ENCODE results near the gene RANBP17. TPM values are rescaled to one million over a fixed set of nuclear protein-coding genes. Genes with fewer than 3 reads are reported as not detected.
"Not testable (repeated sequence)": the region's sequence is repeated elsewhere in the genome, so short reads cannot be mapped to it uniquely, and the experiment has no call there.

Gene RANBP17
- total RNA-seq, 1 donor from 2014 or later = 22.0 TPM

DNA sequence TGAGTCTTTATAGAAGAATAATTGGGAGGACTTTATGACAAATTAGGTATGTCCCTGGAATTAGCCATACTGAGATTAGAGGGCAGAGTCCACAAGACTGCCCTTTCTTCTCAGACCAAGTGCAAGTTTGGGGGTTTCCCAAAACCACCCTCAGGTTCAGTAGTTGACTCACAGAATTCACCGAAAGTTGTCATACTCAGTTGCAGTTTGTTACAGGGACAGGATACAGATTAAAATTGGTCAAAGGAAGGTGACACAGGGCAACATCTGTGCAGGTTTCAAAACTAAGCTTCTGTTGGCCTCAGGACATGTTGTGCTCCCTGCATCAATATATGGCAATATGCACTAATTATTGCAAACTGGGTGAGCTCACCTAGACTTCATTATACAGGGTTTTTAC lies 3.8 kb downstream of the RANBP17 start:
- TF ChIP-seq, protein P1, sequence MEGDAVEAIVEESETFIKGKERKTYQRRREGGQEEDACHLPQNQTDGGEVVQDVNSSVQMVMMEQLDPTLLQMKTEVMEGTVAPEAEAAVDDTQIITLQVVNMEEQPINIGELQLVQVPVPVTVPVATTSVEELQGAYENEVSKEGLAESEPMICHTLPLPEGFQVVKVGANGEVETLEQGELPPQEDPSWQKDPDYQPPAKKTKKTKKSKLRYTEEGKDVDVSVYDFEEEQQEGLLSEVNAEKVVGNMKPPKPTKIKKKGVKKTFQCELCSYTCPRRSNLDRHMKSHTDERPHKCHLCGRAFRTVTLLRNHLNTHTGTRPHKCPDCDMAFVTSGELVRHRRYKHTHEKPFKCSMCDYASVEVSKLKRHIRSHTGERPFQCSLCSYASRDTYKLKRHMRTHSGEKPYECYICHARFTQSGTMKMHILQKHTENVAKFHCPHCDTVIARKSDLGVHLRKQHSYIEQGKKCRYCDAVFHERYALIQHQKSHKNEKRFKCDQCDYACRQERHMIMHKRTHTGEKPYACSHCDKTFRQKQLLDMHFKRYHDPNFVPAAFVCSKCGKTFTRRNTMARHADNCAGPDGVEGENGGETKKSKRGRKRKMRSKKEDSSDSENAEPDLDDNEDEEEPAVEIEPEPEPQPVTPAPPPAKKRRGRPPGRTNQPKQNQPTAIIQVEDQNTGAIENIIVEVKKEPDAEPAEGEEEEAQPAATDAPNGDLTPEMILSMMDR (conservative IDR thresholded peaks at IDR 0.05) = no peak
- DNase-seq (ENCODE audit: extremely low spot score, unreplicated experiment) = no peak
- Mint-ChIP-seq H3K27me3 (peaks cover 6% of the 10 kb centered on the region), H3K36me3 (peaks cover 11% of the 10 kb centered on the region), H3K4me1 (ENCODE audit: unreplicated experiment) (peaks cover 12% of the 10 kb centered on the region), H3K27ac (no peak overlapping the region), H3K9me3 (peaks cover 10% of the 10 kb centered on the region), H3K4me3 (no peak overlapping the region)

DNA sequence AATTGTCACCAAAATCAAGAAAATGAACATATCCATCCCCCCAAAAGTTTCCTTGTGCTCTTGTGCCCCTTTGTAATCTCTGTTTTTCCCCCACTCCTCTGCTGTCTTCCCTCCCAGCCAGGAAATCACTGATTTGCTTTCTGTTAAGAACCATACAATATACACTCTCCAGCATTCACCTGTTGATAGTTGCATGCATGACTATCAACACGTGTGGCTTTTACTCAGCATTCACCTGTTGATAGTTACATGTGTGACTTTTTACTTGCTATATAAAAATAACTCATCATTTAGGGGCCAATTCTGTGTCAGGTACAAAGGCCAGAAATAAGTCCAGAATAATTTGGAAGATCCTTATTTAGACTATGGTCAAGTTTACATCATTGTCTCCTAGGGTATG lies 6.0 kb downstream of the RANBP17 start:
- TF ChIP-seq, protein P1 (conservative IDR thresholded peaks at IDR 0.05) = no peak
- DNase-seq (ENCODE audit: extremely low spot score, unreplicated experiment) = no peak
- Mint-ChIP-seq H3K36me3 (peaks cover 3% of the 10 kb centered on the region), H3K9me3 (no peaks in the 10 kb centered on the region), H3K27me3 (peaks cover 3% of the 10 kb centered on the region), H3K4me1 (ENCODE audit: unreplicated experiment) (peaks cover 8% of the 10 kb centered on the region), H3K4me3 (no peak overlapping the region), H3K27ac (no peak overlapping the region)

DNA sequence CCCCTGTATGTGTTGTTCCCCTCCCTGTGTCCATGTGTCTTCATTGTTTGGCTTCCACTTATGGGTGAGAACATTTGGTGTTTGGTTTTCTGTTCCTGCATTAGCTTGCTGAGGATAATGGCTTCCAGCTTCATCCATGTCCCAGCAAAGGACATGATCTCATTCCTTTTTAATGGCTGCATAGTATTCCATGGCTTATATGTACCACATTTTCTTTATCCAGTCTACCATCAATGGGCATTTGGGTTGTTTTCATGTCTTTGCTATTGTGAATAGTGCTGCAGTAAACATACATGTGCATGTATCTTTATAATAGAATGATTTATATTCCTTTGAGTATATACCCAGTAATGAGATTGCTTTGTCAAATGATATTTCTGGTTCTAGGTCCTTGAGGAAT lies 8.6 kb downstream of the RANBP17 start:
- H3K9me3 Mint-ChIP-seq = peaks cover 15% of the 10 kb centered on the region
- H3K4me1 Mint-ChIP-seq (ENCODE audit: unreplicated experiment); H3K27me3 Mint-ChIP-seq; H3K4me3 Mint-ChIP-seq; H3K27ac Mint-ChIP-seq; DNase-seq (ENCODE audit: extremely low spot score, unreplicated experiment): not testable (repeated sequence)
- H3K36me3 Mint-ChIP-seq = peaks cover 13% of the 10 kb centered on the region

DNA sequence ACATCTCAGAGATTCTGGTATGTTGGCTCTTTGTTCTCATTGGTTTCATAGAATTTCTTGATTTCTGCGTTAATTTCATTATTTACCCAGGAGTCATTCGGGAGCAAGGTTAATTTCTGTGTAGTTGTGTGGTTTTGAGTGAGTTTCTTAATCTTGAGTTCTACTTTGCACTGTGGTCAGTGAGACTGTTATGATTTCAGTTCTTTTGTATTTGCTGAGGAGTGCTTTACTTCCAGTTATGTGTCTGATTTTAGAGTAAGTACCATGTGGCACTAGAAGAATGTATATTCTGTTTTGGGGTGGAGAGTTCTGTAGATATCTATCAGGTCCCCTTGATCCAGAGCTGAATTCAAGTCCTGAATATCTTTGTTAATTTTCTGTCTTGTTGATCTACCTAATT lies 12.2 kb downstream of the RANBP17 start:
- no peak for DNase-seq (ENCODE audit: extremely low spot score, unreplicated experiment)
- Mint-ChIP-seq H3K36me3 (peaks cover 14% of the 10 kb centered on the region), H3K4me3 (no peak overlapping the region), H3K27me3 (no peaks in the 10 kb centered on the region), H3K4me1 (ENCODE audit: unreplicated experiment) (no peaks in the 10 kb centered on the region), H3K27ac (no peak overlapping the region), H3K9me3 (peaks cover 16% of the 10 kb centered on the region)
- TF ChIP-seq, protein P1 (conservative IDR thresholded peaks at IDR 0.05) = no peak

DNA sequence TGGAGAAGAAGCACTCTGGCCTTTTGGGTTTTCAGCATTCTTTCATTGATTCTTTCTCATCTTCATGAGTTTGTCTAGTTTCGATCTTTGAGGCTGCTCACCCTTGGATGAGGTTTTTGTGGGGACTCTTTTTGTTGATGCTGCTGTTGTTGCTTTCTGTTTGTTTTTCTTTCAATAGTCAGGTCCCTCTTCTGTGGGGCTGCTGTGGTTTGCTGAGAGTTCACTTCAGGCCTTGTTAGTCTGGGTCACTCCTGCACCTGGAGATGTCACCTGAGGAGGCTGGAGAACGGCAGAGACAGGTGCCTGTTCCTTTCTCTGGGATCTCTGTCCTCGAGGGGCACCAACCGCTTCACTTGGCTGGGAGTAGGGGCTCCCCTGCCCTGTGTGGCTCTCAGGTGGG lies 14.0 kb downstream of the RANBP17 start:
- peaks cover 19% of the 10 kb centered on the region for H3K36me3 Mint-ChIP-seq
- DNase-seq (ENCODE audit: extremely low spot score, unreplicated experiment) = no peak
- TF ChIP-seq, protein P1 (conservative IDR thresholded peaks at IDR 0.05) = no peak
- no peak overlapping the region for H3K27ac Mint-ChIP-seq
- H3K4me3 Mint-ChIP-seq = no peak overlapping the region
- peaks cover 16% of the 10 kb centered on the region for H3K9me3 Mint-ChIP-seq
- H3K4me1 Mint-ChIP-seq (ENCODE audit: unreplicated experiment) = no peaks in the 10 kb centered on the region
- no peaks in the 10 kb centered on the region for H3K27me3 Mint-ChIP-seq

DNA sequence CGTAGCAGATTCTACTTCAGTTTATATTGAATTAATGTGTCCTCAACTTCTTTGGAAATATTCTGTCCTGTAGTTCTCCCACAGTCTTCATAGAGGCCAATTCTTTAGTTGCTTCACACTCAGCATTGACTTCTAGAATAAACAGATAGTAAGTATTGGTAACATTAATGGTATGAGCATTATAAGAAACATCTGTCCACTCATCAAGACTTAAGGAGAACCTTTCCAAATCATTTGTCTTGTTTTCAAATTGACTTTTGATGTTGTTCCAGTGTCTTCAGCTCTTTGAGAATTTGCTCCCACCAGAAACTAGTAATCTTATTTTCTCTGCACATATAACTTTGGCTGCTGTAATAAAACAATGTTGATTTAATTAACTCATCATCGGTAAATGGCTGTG lies 18.3 kb downstream of the RANBP17 start:
- peaks cover 4% of the 10 kb centered on the region for H3K9me3 Mint-ChIP-seq
- H3K27ac Mint-ChIP-seq = no peak overlapping the region

More for the DNA sequence above, 18.3 kb downstream of the RANBP17 start:
- Mint-ChIP-seq H3K36me3 (peaks cover 27% of the 10 kb centered on the region), H3K27me3 (no peaks in the 10 kb centered on the region), H3K4me1 (ENCODE audit: unreplicated experiment) (no peaks in the 10 kb centered on the region), H3K4me3 (no peak overlapping the region)
- TF ChIP-seq, protein P1 (conservative IDR thresholded peaks at IDR 0.05) = no peak
- no peak for DNase-seq (ENCODE audit: extremely low spot score, unreplicated experiment)

Measured in type B pancreatic cell (in vitro differentiated cells).